HG03064 (cell line): ENCODE results near the gene CORO1A.
"Not testable (repeated sequence)": the region's sequence is repeated elsewhere in the genome, so short reads cannot be mapped to it uniquely, and the experiment has no call there.

Source experiments
- ATAC-seq: cut with Tn5 transposase; IDR thresholded peaks from one replicate; pipeline ENCODE4 v1.9.1; 2021; ENCODE audit warnings: low read depth; ENCODE audit not compliant: unreplicated experiment

The CORO1A gene

DNA sequence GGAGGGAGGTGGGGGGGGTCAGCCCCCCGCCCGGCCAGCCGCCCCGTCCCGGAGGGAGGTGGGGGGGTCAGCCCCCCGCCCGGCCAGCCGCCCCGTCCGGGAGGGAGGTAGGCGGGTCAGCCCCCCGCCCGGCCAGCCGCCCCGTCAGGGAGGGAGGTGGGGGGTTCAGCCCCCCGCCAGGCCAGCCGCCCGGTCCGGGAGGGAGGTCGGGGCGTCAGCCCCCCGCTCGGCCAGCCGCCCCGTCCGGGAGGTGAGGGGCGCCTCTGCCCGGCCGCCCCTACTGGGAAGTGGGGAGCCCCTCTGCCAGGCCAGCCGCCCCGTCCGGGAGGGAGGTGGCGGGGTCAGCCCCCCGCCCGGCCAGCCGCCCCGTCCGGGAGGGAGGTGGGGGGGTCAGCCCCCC, 14.0 kb upstream of the CORO1A start:
- not testable (repeated sequence) for ATAC-seq

DNA sequence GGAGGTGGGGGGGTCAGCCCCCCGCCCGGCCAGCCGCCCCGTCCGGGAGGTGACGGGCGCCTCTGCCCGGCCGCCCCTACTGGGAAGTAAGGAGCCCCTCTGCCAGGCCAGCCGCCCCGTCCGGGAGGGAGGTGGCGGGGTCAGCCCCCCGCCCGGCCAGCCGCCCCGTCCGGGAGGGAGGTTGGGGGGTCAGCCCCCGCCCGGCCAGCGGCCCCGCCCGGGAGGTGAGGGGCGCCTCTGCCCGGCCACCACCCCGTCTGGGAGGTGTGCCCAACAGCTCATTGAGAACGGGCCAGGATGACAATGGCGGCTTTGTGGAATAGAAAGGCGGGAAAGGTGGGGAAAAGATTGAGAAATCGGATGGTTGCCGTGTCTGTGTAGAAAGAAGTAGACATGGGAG, 13.3 kb upstream of the CORO1A start:
- ATAC-seq, result not testable (repeated sequence)

DNA sequence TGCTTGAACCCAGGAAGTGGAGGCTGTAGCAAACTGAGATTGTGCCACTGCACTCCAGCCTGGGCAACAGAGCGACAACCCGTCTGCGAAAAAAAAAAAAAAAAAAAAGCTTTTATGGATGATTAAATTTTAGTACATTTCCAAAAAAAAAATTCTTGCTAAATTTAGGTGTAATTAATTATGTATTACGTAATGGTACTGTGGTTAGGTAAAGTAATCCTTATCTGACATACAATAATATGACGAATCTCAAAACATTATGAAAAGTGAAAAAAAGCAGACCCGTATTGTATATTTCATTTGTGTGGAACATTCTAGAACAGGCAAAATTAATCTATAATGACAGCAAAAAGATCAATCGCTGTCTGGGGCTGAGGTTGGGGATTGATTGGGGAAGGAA, 10.3 kb upstream of the CORO1A start:
- no peak for ATAC-seq

DNA sequence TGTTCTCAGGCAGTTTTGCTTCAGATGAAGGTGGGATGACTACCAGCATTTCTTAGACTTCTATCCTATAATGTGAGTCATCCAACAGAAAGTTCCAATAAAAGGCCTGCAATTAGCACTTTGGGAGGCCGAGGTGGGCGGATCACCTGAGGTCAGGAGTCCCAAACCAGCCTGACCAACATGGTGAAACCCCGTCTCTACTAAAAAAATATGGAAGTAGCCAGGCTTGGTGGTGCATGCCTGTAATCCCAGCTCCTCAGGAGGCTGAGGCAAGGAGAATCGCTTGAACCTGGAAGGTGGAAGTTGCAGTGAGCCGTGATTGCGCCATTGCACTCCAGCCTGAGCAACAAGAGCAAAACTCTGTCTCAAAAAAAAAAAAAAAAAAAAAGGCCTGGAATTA, 6.5 kb upstream of the CORO1A start:
- not testable (repeated sequence) for ATAC-seq

DNA sequence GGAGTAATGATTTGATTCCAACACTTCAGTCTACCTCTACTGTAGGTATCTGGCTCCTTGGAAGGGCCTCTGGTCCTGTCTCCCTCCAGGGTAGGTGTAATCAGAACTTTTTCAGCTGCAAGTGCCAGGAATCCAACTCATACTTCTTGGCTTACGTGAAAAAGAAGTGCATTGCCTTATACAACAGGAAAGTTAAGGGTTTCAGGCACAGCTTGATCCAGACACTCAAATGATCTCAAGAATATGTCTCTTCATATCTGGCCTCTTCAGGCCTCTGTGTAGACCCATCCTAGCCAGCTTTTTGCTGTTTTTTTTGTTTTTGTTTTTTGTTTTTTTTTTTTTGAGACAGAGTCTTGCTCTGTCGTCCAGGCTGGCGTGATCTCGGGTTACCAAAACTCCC, 4.2 kb upstream of the CORO1A start:
- ATAC-seq, result no peak

DNA sequence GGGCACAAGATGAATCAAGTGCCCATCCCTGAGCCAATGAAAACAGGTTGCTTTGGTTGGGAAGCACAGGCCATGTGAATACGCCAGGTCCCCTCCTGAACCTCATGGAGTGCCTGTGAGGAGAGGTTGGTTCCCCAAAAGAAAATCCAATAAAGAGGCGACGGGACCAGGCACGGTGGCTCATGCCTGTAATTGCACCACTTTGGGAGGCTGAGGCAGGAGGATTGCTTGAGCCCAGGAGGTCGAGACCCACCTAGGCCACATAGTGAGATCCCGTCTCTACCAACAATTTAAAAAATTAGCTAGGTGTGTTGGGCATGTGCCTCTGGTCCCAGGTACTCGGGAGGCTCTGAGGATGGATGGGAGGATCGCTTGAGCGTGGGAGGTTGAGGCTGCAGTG, 3.5 kb upstream of the CORO1A start:
- ATAC-seq, result no peak

DNA sequence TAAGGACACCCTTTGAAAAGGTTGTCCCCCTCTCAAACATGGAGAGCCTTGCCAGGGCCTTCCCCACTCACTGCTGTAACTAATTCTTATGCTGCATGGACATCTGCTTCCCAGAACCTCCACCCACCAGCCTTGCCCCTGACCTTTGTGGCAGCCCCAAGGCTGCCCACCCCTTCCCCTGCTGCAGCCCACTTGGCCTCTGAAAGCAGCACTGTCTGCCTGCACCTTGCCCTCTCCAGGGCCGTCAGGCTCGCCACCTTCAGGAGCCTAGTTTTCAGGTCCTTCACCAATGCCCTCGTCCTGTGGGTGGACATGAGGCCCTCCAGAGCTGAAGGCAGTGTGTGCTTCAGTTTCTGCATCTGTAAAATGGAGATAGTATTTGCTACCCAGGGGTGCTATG, 2.7 kb upstream of the CORO1A start:
- ATAC-seq, result no peak

DNA sequence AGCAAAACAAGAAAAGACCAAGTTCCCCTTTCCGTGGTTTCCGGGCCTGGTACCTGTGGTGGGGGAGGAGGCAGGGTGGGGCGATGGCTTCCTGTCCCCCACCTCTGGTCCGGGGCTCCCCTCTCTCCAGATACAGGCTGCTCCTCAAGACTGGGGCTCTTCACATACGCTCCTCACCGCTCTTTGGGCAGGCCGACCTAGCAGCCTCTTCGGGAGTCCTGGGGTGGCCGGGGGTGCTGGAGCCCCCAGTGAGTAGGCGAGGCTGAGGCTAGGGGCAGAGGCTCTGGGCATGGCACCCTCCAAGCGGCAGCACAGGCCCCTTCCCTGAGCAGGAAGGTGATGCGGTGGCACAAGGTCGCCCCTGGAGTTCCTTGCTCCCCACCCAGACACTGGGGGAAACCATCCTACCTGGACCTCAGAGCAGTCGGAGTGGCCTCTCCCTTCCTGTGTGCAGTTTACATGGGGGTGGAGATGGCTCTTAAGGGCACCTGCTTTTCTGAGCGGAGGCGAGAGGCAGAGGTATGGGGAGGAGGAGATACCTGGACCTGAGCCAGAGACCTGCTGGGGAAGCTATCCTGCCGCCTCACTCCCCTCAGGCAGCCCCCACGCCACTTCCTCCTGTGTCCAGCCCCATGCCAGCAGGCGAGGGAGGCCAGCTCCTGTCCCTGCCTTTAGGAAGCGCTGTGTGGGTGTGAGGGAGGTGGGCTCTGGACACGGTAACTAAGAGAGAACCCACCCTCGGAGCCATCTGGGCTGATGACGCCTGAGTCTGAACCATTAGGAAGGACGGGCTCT, 891 bp downstream of the CORO1A start:
- ATAC-seq, result peak; percentile 23

DNA sequence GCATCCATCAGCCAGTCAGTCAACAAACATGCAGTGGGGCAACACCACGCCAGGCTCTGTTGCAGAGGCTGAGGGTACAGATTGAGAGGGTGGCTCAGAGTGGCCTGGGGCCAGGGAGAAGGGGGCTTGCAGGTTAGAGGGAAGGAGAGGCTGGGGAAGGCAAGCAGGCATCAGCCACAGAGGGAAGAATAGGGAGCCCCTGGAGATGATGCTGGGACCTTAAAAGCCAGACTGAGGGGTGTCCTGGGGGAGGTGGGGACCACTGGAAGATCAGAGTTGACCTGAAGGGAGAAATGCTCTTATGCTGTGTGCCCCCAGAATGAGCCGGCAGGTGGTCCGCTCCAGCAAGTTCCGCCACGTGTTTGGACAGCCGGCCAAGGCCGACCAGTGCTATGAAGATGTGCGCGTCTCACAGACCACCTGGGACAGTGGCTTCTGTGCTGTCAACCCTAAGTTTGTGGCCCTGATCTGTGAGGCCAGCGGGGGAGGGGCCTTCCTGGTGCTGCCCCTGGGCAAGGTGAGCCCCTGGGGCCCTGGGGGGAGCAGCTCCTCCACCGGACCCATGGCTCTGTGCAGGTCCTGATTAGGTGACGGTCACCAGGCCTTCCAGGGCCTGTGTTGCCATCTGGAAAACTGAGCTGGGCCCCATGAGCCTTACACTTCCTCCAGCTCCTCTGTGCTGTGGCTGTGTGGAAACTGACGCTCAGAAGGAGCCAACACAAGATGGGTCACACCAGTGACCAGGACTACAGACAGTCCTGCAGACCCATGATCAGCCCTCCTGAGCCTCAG, 1.7 kb downstream of the CORO1A start:
- no peak for ATAC-seq

DNA sequence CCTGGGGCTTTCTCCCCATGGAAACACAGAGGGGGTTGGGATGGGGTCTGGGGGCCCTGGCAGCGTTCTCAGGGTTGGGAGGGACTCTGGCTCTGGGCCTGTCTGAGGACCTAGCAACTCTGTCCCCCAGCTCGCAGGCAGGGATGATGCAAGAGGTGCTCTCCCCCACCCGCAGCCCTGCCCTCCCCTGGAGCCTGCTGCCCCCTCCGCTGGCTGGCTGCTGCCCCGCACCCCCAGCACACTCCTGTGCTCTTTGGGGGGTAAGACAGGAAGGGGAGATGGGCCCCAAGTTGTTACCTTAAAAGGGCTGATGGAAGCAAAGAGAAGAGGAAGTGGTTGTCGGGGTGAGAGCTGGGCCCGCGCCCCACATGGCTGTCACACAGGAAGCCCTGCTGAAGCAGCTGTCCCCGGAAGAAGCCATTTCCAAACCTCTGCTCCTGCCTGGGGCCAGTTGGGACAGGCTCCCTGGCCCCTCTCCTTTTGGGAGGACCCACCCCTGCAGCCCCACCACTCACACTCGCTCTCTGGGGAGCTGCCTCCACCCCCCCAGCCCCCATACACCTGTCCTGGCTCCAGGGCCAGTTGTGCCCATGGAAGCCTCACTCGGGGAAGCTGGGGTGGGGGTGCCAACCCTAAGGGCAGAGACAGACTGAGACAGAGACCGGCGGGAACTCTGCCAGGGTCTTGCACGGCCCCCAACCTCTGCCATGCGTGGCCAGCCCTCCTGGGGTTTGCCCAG, 2.5 kb downstream of the CORO1A start:
- ATAC-seq, result peak; percentile 31

DNA sequence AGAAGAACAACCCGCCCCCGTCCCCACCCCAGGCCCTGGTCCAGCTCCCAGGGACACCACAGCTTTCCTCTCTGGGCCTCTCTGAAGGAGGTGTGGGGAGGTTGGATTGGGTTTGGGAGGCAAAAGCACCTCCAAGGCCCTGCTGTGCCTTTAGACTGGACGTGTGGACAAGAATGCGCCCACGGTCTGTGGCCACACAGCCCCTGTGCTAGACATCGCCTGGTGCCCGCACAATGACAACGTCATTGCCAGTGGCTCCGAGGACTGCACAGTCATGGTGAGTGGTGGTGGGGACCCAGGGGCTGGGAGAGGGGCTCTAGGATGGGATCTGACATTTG, 3.0 kb downstream of the CORO1A start:
- ATAC-seq, result no peak

DNA sequence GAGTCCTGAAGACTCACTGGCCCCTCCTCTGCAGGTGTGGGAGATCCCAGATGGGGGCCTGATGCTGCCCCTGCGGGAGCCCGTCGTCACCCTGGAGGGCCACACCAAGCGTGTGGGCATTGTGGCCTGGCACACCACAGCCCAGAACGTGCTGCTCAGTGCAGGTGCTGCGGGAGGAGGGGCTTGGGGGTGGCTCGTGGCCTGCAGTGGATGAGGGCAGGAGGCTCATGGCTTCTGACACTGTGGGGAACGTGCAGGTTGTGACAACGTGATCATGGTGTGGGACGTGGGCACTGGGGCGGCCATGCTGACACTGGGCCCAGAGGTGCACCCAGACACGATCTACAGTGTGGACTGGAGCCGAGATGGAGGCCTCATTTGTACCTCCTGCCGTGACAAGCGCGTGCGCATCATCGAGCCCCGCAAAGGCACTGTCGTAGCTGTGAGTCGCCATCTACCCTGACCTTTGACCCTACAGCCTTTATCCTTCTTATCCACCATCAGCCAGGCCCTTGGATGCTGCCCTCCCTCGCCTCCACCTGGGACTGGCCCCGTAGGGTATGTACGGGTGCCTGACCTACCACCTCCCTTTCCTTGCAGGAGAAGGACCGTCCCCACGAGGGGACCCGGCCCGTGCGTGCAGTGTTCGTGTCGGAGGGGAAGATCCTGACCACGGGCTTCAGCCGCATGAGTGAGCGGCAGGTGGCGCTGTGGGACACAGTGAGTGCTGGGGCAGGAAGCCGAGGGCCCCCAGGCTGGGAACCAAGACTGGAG, 3.6 kb downstream of the CORO1A start:
- no peak for ATAC-seq

DNA sequence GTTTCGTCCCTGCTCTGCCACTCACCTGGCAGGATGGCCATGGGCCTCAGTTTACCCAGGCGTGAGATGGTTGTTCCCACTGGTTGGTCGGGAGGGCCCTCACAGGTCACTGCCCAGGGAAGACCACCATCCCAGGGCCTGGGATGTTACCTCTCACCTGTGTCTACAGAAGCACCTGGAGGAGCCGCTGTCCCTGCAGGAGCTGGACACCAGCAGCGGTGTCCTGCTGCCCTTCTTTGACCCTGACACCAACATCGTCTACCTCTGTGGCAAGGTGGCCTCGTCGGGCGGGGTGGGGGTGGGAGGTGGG, 4.1 kb downstream of the CORO1A start:
- no peak for ATAC-seq

DNA sequence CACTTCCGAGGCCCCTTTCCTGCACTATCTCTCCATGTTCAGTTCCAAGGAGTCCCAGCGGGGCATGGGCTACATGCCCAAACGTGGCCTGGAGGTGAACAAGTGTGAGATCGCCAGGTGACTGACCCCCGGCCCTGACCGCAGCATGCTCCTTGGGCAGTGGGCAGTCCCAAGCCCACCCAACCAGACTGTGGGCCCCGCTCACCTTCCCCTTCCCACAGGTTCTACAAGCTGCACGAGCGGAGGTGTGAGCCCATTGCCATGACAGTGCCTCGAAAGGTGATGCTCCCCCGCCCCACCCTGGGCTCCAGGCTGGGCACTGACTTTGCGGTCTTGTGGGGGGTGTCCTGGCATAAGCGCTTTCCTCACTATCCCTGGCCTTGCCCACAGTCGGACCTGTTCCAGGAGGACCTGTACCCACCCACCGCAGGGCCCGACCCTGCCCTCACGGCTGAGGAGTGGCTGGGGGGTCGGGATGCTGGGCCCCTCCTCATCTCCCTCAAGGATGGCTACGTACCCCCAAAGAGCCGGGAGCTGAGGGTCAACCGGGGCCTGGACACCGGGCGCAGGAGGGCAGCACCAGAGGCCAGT, 4.7 kb downstream of the CORO1A start:
- no peak for ATAC-seq

DNA sequence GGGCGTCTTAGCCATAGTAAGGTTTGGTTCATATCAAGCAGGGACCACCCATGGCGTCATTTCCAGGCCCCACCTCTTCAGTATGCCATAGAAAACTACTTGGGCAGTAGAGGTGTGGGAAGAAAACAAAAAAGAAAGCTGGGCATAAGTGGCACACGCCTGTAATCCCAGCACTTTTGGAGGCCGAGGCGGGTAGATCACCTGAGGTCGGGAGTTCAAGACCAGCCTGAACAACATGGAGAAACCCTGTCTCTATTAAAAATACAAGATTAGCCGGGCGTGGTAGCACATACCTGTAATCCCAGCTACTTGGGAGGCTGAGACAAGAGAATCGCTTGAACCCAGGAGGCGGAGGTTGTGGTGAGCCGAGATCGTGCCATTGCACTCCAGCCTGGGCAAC, 7.8 kb downstream of the CORO1A start:
- not testable (repeated sequence) for ATAC-seq

DNA sequence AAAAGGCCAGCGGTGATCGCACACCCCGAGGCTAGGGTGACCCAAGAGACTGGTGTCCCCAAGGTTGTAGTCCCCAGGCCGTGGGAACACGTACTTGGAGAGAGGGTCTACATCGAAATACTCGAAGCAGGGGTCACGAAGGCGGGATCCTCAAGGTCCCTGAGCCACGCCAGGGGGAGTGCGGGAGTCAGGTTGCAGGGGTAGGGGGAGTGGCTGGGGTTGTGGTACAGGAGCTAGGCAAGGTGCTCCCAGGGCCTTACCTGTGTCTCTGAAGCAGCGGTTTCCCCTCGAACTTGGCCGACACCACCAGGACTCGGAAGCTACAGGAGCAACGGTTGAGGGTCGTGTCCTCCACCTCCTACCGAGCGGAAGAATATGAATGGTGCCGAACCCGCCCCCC, 9.7 kb downstream of the CORO1A start:
- ATAC-seq, result peak; percentile 2

DNA sequence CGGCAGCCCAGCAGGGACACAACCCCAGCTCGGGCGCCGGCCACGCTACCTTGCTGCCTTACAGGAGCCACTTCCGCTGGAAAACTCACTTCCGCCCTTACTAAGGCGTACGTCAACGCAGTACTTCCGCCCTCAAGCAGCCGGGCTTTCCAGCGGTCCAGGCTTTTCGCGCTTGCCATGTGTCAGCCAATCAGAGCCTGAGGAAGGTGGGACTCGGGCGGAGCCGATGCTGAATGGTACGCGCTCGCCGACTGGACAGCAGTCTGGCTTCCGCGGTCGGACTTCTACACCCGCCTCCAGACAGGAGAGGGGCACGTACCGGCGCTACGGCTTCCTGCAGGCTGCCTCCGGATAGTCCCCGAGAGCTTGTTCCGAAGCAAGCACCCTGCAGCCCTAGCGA, 10.2 kb downstream of the CORO1A start, which contains the start of the genes BOLA2B and SLX1A:
Gene BOLA2B (minus strand): TSS at position 52 of the 400 bp plus-strand sequence. CDS start 71 bp downstream, outside the sequence.
Gene SLX1A (plus strand): TSS at position 261 of the 400 bp plus-strand sequence. CDS start 210 bp downstream, outside the sequence.
- ATAC-seq, result peak; percentile 86

DNA sequence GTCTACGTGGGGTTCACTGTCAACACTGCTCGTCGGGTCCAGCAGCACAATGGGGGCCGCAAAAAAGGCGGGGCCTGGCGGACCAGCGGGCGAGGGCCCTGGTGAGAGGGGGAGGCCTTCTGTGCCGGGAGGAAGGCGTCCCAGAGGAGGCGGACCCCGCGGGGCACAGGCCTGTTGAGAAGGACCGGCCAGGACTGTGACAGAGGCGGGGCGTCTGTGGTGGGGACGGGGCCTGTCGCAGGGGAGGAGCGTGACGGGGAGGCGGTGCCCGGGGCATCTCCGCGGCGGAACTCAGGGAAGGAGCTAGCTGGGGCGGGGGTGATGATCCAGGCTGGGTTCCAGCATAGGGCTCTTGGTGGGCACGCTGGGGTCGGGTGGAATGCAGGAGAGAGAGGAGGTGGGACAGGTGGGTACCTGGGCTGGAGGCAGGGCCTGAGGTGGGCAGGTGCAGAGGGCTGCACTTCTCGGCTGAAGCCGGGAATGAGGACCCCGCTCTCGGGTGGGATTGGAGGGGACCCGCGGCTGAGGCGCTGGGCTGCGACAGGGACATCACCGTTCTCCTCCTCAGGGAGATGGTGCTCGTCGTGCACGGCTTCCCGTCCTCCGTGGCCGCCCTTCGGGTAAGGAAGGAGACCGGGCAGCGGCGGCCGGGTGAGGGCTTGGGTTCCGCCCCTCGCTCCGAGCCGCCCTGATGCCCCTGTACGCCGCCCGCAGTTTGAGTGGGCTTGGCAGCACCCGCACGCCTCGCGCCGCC, 10.9 kb downstream of the CORO1A start:
- peak; percentile 47 for ATAC-seq

DNA sequence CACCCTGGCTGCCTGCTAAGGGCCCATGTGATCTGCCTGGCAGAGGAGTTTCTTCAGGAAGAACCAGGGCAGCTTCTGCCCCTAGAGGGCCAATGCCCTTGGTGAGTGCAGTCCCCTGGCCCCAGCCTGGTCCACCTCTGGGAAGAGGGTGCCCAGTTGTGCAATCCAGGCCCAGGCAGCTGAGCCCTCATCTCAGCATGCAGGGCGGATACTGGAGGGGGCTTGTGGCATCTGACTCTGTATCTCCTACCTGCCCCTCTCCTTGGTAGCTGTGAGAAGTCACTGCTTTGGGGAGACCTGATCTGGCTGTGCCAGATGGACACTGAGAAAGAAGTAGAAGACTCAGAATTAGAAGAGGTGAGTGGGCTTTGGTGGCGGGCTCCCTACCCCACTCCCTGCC, 13.6 kb downstream of the CORO1A start:
- not testable (repeated sequence) for ATAC-seq
